ENCODE data around the gene POU2AF3. TPM values are rescaled to one million over a fixed set of nuclear protein-coding genes. Genes with fewer than 3 reads are reported as not detected.

POU2AF3 gene
- polyA plus RNA-seq, 1 of the 3 experiments (the other 2 are of a cell fraction), result 0.07 TPM

DNA sequence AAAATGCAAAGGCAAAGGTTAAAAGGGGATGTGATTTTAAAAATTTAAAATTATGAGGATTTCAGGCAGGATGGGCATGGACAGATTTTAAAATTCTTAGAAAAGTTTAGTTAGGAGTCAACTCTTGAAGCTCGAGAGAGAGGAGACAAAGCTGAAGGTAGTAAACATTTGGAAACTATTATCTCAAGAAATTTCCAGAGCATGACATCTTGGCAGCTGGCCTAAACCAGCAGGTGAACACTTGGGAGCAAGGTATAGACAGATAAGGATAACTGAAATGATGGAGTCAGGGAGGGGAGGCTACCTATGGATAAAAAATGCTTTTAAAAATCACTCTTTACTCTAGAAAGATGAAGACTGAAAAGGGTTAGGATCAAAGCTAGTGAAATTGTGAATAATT, 13.7 kb downstream of the POU2AF3 start:
- Histone ChIP-seq H3K36me3 (replicated peaks in 1 of 2; ENCODE audit: control insufficient read depth in 1 of 2, insufficient read depth in 2 of 2, low read length in 1 of 2) (no peaks in the 10 kb centered on the region), H2AFZ (ENCODE audit: low read depth) (no peak overlapping the region), H3K9me3 (no peaks in the 10 kb centered on the region), H3K4me1 (ENCODE audit: control insufficient read depth in 1 of 2, insufficient read depth in 2 of 2, low read depth in 1 of 2, low read length in 1 of 2) (peaks cover 0 to 4% of the 10 kb centered on the region in 2 experiments; a peak in 1 of 4 replicates), H3F3A (replicated peaks; ENCODE audit: insufficient read depth) (no peaks in the 10 kb centered on the region), H3K4me3 (ENCODE audit: low read depth in 2 of 2, low read length in 1 of 2) (no peak overlapping the region), H3K4me2 (no peak overlapping the region), H3K27me3 (ENCODE audit: insufficient read depth) (peaks cover 16% of the 10 kb centered on the region; the same call in 1 of the 2 replicates), H3K79me2 (ENCODE audit: insufficient read depth) (no peaks in the 10 kb centered on the region), H4K20me1 (ENCODE audit: insufficient read depth) (no peaks in the 10 kb centered on the region), H3K27ac (ENCODE audit: low read depth in 2 of 2, low read length in 1 of 2) (no peak overlapping the region), H3K9me2 (no peaks in the 10 kb centered on the region), H3K9ac (no peak overlapping the region)
- POLR2A ChIA-PET, result no interaction called here
- CTCF ChIA-PET, result interaction anchor here (1.1 to 4.8 kb wide), 3 partner anchors 13 to 29 kb away, joined by 3 to 22 read pairs (median 7); partner anchors contain the start of gene POU2AF3
- WGBS (ENCODE audit: low lambda C conversion rate), result 23% methylated on average over 1 of the region's 1 CpG
- no peak for TF ChIP-seq CHD2 (IDR thresholded peaks at IDR 0.05; ENCODE audit: low read length, partially characterized antibody)
- TF ChIP-seq, protein P1, sequence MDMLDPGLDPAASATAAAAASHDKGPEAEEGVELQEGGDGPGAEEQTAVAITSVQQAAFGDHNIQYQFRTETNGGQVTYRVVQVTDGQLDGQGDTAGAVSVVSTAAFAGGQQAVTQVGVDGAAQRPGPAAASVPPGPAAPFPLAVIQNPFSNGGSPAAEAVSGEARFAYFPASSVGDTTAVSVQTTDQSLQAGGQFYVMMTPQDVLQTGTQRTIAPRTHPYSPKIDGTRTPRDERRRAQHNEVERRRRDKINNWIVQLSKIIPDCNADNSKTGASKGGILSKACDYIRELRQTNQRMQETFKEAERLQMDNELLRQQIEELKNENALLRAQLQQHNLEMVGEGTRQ (IDR thresholded peaks at IDR 0.05; ENCODE audit: borderline replicate concordance, low read depth, low read length), result no peak
- no peak for TF ChIP-seq YY1 (IDR thresholded peaks at IDR 0.05; ENCODE audit: low read depth)
- TF ChIP-seq JUND (IDR thresholded peaks at IDR 0.05), result no peak
- TF ChIP-seq TAF1 (IDR thresholded peaks at IDR 0.05; ENCODE audit: borderline replicate concordance, low read depth, low read length), result no peak
- TF ChIP-seq FOSL2 (IDR thresholded peaks at IDR 0.05; ENCODE audit: borderline replicate concordance, low read depth), result no peak
- no peak for TF ChIP-seq RCOR1 (IDR thresholded peaks at IDR 0.05; ENCODE audit: low read length)
- no peak for TF ChIP-seq TEAD4 (IDR thresholded peaks at IDR 0.05; ENCODE audit: borderline replicate concordance, insufficient read depth)
- TF ChIP-seq RAD21 (IDR thresholded peaks at IDR 0.05; ENCODE audit: low read length), result no peak
- TF ChIP-seq NRF1 (IDR thresholded peaks at IDR 0.05; ENCODE audit: low read depth, low read length), result no peak
- no peak for TF ChIP-seq RFX5 (IDR thresholded peaks at IDR 0.05; ENCODE audit: low read length)
- no peak for TF ChIP-seq TCF12 (IDR thresholded peaks at IDR 0.05)
- TF ChIP-seq, protein P2, sequence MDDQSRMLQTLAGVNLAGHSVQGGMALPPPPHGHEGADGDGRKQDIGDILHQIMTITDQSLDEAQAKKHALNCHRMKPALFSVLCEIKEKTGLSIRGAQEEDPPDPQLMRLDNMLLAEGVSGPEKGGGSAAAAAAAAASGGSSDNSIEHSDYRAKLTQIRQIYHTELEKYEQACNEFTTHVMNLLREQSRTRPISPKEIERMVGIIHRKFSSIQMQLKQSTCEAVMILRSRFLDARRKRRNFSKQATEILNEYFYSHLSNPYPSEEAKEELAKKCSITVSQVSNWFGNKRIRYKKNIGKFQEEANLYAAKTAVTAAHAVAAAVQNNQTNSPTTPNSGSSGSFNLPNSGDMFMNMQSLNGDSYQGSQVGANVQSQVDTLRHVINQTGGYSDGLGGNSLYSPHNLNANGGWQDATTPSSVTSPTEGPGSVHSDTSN (IDR thresholded peaks at IDR 0.05), result no peak
- no peak for DNase-seq

DNA sequence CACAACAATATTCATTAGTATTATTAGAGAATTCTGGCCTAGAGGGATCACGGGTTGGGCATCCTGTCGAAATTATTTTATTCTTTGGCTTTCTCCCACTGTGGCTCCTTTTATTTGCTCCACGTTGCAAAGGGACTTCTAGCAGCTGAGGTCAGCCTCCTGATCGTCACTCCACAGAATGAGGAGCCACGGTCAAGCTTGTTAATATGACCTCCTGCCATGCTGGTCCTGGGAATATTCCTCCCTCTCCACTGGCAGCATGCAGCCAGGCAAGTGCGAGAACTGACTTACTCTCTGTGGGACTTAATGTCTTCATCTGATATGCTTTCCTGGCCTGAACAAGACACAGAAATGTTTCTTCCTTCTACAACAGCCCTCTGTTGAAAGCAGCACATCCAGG, 20.9 kb downstream of the POU2AF3 start:
- Histone ChIP-seq H3K4me3 (ENCODE audit: low read depth in 2 of 2, low read length in 1 of 2) (no peak overlapping the region), H3F3A (replicated peaks; ENCODE audit: insufficient read depth) (no peaks in the 10 kb centered on the region), H3K27ac (ENCODE audit: low read depth in 2 of 2, low read length in 1 of 2) (no peak overlapping the region), H4K20me1 (ENCODE audit: insufficient read depth) (no peaks in the 10 kb centered on the region), H3K79me2 (ENCODE audit: insufficient read depth) (no peaks in the 10 kb centered on the region), H3K9me2 (no peaks in the 10 kb centered on the region), H3K36me3 (replicated peaks in 1 of 2; ENCODE audit: control insufficient read depth in 1 of 2, insufficient read depth in 2 of 2, low read length in 1 of 2) (no peaks in the 10 kb centered on the region), H3K9ac (no peak overlapping the region), H3K27me3 (ENCODE audit: insufficient read depth) (no peaks in the 10 kb centered on the region; the same call in 1 of the 2 replicates), H3K4me2 (no peak overlapping the region), H2AFZ (ENCODE audit: low read depth) (no peak overlapping the region), H3K9me3 (no peaks in the 10 kb centered on the region), H3K4me1 (ENCODE audit: control insufficient read depth in 1 of 2, insufficient read depth in 2 of 2, low read depth in 1 of 2, low read length in 1 of 2) (no peaks in the 10 kb centered on the region)
- ChIA-PET POLR2A (no interaction called here), CTCF (interaction anchor here (0.6 to 1.2 kb wide), 2 partner anchors 104 to 149 kb away, joined by 3 to 4 read pairs; no protein-coding TSS in a partner anchor)
- WGBS (ENCODE audit: low lambda C conversion rate), result 32% methylated on average over 6 of the region's 6 CpGs
- TF ChIP-seq, protein P3, sequence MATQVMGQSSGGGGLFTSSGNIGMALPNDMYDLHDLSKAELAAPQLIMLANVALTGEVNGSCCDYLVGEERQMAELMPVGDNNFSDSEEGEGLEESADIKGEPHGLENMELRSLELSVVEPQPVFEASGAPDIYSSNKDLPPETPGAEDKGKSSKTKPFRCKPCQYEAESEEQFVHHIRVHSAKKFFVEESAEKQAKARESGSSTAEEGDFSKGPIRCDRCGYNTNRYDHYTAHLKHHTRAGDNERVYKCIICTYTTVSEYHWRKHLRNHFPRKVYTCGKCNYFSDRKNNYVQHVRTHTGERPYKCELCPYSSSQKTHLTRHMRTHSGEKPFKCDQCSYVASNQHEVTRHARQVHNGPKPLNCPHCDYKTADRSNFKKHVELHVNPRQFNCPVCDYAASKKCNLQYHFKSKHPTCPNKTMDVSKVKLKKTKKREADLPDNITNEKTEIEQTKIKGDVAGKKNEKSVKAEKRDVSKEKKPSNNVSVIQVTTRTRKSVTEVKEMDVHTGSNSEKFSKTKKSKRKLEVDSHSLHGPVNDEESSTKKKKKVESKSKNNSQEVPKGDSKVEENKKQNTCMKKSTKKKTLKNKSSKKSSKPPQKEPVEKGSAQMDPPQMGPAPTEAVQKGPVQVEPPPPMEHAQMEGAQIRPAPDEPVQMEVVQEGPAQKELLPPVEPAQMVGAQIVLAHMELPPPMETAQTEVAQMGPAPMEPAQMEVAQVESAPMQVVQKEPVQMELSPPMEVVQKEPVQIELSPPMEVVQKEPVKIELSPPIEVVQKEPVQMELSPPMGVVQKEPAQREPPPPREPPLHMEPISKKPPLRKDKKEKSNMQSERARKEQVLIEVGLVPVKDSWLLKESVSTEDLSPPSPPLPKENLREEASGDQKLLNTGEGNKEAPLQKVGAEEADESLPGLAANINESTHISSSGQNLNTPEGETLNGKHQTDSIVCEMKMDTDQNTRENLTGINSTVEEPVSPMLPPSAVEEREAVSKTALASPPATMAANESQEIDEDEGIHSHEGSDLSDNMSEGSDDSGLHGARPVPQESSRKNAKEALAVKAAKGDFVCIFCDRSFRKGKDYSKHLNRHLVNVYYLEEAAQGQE (IDR thresholded peaks at IDR 0.05; ENCODE audit: low read depth, low read length), result no peak
- TF ChIP-seq RFX5 (IDR thresholded peaks at IDR 0.05; ENCODE audit: low read length) (no peak), RAD21 (IDR thresholded peaks at IDR 0.05; ENCODE audit: low read length) (no peak), SIN3A (IDR thresholded peaks at IDR 0.05; ENCODE audit: borderline replicate concordance, low read depth, low read length) (no peak), JUND (IDR thresholded peaks at IDR 0.05) (no peak), TAF1 (IDR thresholded peaks at IDR 0.05; ENCODE audit: borderline replicate concordance, low read depth, low read length) (no peak)
- TF ChIP-seq, protein P2 (IDR thresholded peaks at IDR 0.05), result no peak
- TF ChIP-seq, protein P4, sequence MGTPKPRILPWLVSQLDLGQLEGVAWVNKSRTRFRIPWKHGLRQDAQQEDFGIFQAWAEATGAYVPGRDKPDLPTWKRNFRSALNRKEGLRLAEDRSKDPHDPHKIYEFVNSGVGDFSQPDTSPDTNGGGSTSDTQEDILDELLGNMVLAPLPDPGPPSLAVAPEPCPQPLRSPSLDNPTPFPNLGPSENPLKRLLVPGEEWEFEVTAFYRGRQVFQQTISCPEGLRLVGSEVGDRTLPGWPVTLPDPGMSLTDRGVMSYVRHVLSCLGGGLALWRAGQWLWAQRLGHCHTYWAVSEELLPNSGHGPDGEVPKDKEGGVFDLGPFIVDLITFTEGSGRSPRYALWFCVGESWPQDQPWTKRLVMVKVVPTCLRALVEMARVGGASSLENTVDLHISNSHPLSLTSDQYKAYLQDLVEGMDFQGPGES (IDR thresholded peaks at IDR 0.05; ENCODE audit: low read depth, low read length), result no peak
- no peak for DNase-seq

Data from SK-N-SH (cell line).